ENCODE data around the gene HOGA1.

Gene HOGA1

GRCh38 chr10:97656777-97657176 lies 72.6 kb downstream of the HOGA1 start:
- no peak for TF ChIP-seq ZNF274 (IDR thresholded peaks at IDR 0.05; ENCODE audit: low read depth, low read length)
- H3K4me3 ChIP-seq (ENCODE audit: low read length): no peak overlapping the region

- TF ChIP-seq ZNF274 (IDR thresholded peaks at IDR 0.05; ENCODE audit: low read depth, low read length): no peak
- H3K4me3 ChIP-seq (ENCODE audit: low read length): no peak overlapping the region
These were observed 75.4 kb downstream of the HOGA1 start for GRCh38 chr10:97659589-97659988.

Measured in GM08714 (cell line).